Adrenal gland (tissue), 12 donors: ENCODE measurements around the gene NAT9. TPM values are rescaled to one million over a fixed set of nuclear protein-coding genes. Genes with fewer than 3 reads are reported as not detected.

ENCODE experiments used
- DNase-seq, 7 donors: peaks; one replicate each; pipeline ENCODE4 v3.0.0-alpha.2; 2019 to 2020
- H3K27ac ChIP-seq, 5 donors: fragments of 200-600 bp; sonication (generic) in 4 of 5; 1 replicate in 3 of 5; 2 replicates in 2 of 5; pipeline versions ENCODE4 v1.5.1 to v1.8.0; 2016 to 2020; ENCODE audit warnings: mild to moderate bottlenecking in 1 of 5
- H3K27me3 ChIP-seq: fragments of 200-600 bp; 2 replicates; pipeline ENCODE4 v1.8.0; 2021
- H3K36me3 ChIP-seq, 2 donors: fragments of 200-600 bp; replicated peaks in 1 of 2; 1 replicate in 1 of 2; 2 replicates in 1 of 2; pipeline versions ENCODE4 v1.5.1 to v1.8.0; 2018 to 2022
- H3K4me1 ChIP-seq, 2 donors: fragments of 200-600 bp; replicated peaks in 1 of 2; 1 replicate in 1 of 2; 2 replicates in 1 of 2; pipeline versions ENCODE4 v1.5.1 to v1.8.0; 2018 to 2021
- H3K4me3 ChIP-seq, 4 donors: fragments of 200-600 bp; sonication (generic) in 3 of 4; one replicate each; pipeline ENCODE4 v1.5.1; 2016 to 2018
- H3K9me3 ChIP-seq, 3 donors: fragments of 200-600 bp; sonication (generic) in 1 of 3; replicated peaks in 1 of 3; 1 replicate in 2 of 3; 2 replicates in 1 of 3; pipeline versions ENCODE4 v1.5.1 to v1.8.0; 2016 to 2021
- POLR2A ChIP-seq, 2 donors: fragments of 450-650 bp; IDR thresholded peaks; one replicate each; pipeline ENCODE4 v1.6.1; 2017; ENCODE audit warnings: antibody characterized with exemption in 2 of 2, mild to moderate bottlenecking in 2 of 2, moderate library complexity in 1 of 2
- WGBS, 4 donors: extraction: QIAGEN DNeasy Blood & Tissue Kit in 2 of 4; methylation state at CpG; one replicate each; pipeline versions ENCODE4 v1.1.5 to v1.1.7; 2013 to 2017; 5-methylcytosine and 5-hydroxymethylcytosine counted together
- intact Hi-C, 2 donors: fragments of 100-400 bp; cut with DNase I; formaldehyde crosslinking; loops; one replicate each; pipeline versions ENCODE4 v1.14.1 to v1.15.0; 2022 to 2023
- polyA plus RNA-seq, 3 donors: library from polyadenylated mRNA; stranded (reverse); fragments of 200-250 nt in 2 of 3; fragments of 350-450 nt in 1 of 3; fragmentation: Illumina TruSeq in 1 of 3; extraction: RNeasy Lipid Tissue Mini Kit (QIAGEN cat#74804) in 1 of 3; gene quantifications; one replicate each; pipeline ENCODE4 v1.2.3, GENCODE V29; 2013 to 2014
- total RNA-seq, 9 donors: library from RNA; depleted of rRNA in 4 of 9; stranded (reverse); fragments of >200 nt in 4 of 9; fragments of 120-200 nt in 1 of 9; fragmentation: NEBNext Ultra II Directional in 1 of 9; extraction: Animal tissue kit (Norgen Biotek cat#: 25700) in 1 of 9; gene quantifications; one replicate each; pipeline versions ENCODE4 v1.1.0 to v1.2.4, GENCODE V29; 2013 to 2023
- TF ChIP-seq, protein P1 (sequence below), 6 experiments: fragments of 450-650 bp in 4 of 6; fragments of 200-600 bp in 2 of 6; sonication (generic) in 1 of 6; IDR thresholded peaks; 1 replicate in 5 of 6; 2 replicates in 1 of 6; pipeline versions ENCODE4 v1.5.1 to v1.8.0; 2016 to 2021; ENCODE audit warnings: antibody characterized with exemption in 6 of 6, mild to moderate bottlenecking in 2 of 6, moderate library complexity in 1 of 6
- donor health status: healthy with polysubstance abuse.
- donor health status: Bipolar disorder and iron deficiency.
- donor health status: DM: yes; HTN: yes; CAD: no.
- donor health status: DM: no; HTN: no; CAD: no.
- donor health status: DM: no; HTN: no; CAD: no.
- donor health status: DM: yes; HTN: yes; CAD: no.

Gene NAT9
- total and polyA plus RNA-seq, 12 donors, result 23.1 to 149 (median 87.0) TPM

DNA sequence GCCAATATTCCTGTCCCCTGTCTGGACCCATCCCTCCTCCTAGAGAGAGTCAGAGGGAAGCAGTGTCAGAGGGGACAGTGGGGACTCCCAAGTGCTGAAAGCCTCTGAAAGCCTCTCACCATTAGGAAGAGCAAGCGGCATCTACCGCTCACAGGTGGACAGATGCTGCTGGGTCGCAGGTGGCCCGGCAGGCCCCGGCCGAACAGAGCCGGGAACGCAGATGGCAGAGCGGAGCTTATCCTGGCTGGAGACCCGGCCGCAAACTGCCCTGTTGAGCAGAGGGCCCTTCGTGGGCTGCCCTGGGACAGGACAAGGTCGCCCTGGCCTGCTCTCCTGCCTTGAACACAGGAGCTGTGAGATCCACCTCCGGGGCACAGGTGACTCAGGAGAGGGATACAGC lies 23.0 kb upstream of the NAT9 start:
- Histone ChIP-seq H3K36me3 (peaks cover 0 to 44% of the 10 kb centered on the region in 2 donors), H3K4me3 (no peak overlapping the region), H3K27me3 (no peaks in the 10 kb centered on the region), H3K27ac (no peak overlapping the region), H3K4me1 (peaks cover 0 to 3% of the 10 kb centered on the region in 2 donors), H3K9me3 (no peaks in the 10 kb centered on the region)
- intact Hi-C loops, result loop anchor here in 1 of 2 donors (10.0 kb wide), 1 partner anchor 156 kb away; no protein-coding TSS in a partner anchor
- TF ChIP-seq POLR2A (IDR thresholded peaks at IDR 0.05), result no peak
- TF ChIP-seq, protein P1, sequence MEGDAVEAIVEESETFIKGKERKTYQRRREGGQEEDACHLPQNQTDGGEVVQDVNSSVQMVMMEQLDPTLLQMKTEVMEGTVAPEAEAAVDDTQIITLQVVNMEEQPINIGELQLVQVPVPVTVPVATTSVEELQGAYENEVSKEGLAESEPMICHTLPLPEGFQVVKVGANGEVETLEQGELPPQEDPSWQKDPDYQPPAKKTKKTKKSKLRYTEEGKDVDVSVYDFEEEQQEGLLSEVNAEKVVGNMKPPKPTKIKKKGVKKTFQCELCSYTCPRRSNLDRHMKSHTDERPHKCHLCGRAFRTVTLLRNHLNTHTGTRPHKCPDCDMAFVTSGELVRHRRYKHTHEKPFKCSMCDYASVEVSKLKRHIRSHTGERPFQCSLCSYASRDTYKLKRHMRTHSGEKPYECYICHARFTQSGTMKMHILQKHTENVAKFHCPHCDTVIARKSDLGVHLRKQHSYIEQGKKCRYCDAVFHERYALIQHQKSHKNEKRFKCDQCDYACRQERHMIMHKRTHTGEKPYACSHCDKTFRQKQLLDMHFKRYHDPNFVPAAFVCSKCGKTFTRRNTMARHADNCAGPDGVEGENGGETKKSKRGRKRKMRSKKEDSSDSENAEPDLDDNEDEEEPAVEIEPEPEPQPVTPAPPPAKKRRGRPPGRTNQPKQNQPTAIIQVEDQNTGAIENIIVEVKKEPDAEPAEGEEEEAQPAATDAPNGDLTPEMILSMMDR (IDR thresholded peaks at IDR 0.05), result no peak
- 82 to 95% (median 94%) methylated on average over 5 to 14 of the region's 14 CpGs for WGBS, 4 donors
- no peak for DNase-seq

DNA sequence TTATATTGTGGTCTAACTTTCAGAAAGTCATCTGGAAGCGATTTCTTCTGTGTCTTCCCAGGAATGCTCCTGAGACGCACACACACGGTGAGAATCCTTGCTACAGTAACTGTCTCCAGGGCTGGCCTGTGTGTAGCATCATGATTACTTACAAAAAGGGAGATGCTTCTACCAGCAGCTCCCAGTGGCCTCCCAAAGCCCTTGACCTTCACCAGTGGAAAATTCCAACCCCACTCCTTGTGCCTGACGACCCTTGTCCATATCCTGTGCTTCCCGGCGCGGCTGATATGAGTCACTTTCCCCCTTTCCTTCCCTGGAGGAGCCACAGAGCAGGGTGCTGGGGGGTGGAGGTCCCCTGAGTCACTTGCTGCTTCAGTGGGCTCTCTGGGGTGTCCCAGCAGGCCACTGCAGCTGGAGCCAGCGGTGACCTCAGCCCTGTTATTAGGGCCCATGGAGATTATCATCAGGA lies 22.1 kb upstream of the NAT9 start:
- Histone ChIP-seq H3K4me3 (no peak overlapping the region), H3K27me3 (no peaks in the 10 kb centered on the region), H3K27ac (no peak overlapping the region), H3K4me1 (peaks cover 0 to 3% of the 10 kb centered on the region in 2 donors), H3K36me3 (peaks cover 0 to 50% of the 10 kb centered on the region in 2 donors), H3K9me3 (no peaks in the 10 kb centered on the region)
- intact Hi-C loops, result loop anchor here in 1 of 2 donors (10.0 kb wide), 1 partner anchor 157 kb away; no protein-coding TSS in a partner anchor
- peak in 1 of 7 donors; percentile 25 for DNase-seq
- TF ChIP-seq POLR2A (IDR thresholded peaks at IDR 0.05), result no peak
- TF ChIP-seq, protein P1 (IDR thresholded peaks at IDR 0.05), result no peak
- WGBS, 4 donors, result 56 to 84% (median 70%) methylated on average over 5 to 8 of the region's 8 CpGs

DNA sequence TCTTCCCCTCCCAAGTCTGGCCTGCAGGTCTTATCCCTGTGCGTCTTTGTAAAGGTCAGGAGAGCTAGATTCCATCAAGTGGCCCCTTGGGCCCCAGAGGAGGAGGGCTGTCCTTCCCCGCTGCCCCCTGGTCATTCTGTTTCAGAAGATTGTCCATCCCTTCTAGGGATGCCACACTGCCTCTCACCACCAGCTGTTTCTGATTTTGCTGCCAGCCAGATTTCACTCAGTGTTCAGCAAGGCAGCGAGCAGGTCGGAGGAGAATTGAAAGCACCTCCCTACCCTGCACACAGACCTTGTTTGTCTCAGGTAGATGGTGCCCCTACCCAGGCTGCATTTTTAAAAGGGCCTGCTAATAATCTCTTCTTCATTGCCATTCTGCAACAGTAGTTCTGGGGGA lies 21.7 kb upstream of the NAT9 start:
- Histone ChIP-seq H3K36me3 (peaks cover 0 to 54% of the 10 kb centered on the region in 2 donors), H3K9me3 (no peaks in the 10 kb centered on the region), H3K27ac (no peak overlapping the region), H3K4me1 (peaks cover 0 to 3% of the 10 kb centered on the region in 2 donors), H3K27me3 (no peaks in the 10 kb centered on the region), H3K4me3 (no peak overlapping the region)
- 87 to 95% (median 94%) methylated on average over 4 of the region's 4 CpGs for WGBS, 4 donors
- DNase-seq, result no peak
- no peak for TF ChIP-seq POLR2A (IDR thresholded peaks at IDR 0.05)
- TF ChIP-seq, protein P1 (IDR thresholded peaks at IDR 0.05), result no peak
- intact Hi-C loops, result loop anchor here in 1 of 2 donors (10.0 kb wide), 1 partner anchor 157 kb away; no protein-coding TSS in a partner anchor

DNA sequence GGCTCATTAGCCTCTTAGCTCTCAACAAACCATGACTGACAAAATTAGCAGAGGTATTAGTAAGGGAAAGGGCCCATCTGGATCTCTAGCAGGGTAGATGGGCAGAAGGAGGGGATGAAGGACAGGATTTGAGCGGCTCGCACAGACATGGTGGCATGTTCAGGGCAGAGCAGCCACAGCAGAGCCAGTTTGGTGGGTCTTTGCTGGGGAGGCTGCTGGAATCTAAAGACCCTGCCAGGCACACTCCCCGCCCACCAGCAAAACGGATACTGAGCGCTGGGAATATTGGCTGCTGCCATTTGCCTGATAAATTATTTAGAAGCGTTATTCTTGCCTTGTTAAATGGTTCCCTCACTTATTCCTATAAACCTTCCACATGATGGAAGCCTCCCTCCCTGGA lies 20.7 kb upstream of the NAT9 start:
- H3K27me3 ChIP-seq, result no peaks in the 10 kb centered on the region
- WGBS, 4 donors, result 92 to 96% (median 93%) methylated on average over 6 of the region's 6 CpGs
- no peak for DNase-seq
- H3K36me3 ChIP-seq, result peaks cover 0 to 54% of the 10 kb centered on the region in 2 donors
- H3K27ac ChIP-seq, result no peak overlapping the region
- TF ChIP-seq POLR2A (IDR thresholded peaks at IDR 0.05), result no peak
- TF ChIP-seq, protein P1 (IDR thresholded peaks at IDR 0.05), result no peak
- intact Hi-C loops, result loop anchor here in 1 of 2 donors (10.0 kb wide), 1 partner anchor 158 kb away; no protein-coding TSS in a partner anchor
- H3K4me3 ChIP-seq, result no peak overlapping the region
- no peaks in the 10 kb centered on the region for H3K9me3 ChIP-seq
- H3K4me1 ChIP-seq, result peaks cover 0 to 3% of the 10 kb centered on the region in 2 donors
